ENCODE results near the gene VEGFB.

DNA sequence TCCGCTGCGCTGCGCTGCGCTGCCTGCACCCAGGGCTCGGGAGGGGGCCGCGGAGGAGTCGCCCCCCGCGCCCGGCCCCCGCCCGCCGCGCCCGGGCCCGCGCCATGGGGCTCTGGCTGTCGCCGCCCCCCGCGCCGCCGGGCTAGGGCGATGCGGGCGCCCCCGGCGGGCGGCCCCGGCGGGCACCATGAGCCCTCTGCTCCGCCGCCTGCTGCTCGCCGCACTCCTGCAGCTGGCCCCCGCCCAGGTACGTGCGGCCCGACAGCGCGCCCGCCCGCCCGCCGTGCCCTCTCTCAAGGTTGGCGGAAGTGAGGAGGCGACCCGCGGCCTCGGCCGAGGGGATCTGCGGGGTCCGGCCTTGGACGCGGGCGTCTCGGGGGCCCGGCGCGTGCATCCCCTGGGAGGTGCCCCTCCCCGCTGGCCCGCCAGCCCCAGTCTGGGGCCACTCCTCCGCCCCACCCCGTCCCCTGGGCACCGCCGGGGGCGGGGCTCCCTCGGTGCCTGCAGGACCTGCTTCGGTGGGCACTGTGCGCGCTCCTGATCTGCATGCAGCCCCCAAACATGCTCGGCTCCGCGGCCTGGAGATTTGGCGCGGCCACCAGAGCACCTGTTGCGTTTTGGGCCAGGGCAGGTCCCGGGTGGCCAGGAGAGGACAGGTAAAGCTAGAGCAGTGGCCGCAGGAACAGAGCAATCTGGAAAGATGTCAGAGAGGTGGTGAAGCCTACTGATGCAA lies 429 bp downstream of the VEGFB start:
- TF ChIP-seq, protein P1, sequence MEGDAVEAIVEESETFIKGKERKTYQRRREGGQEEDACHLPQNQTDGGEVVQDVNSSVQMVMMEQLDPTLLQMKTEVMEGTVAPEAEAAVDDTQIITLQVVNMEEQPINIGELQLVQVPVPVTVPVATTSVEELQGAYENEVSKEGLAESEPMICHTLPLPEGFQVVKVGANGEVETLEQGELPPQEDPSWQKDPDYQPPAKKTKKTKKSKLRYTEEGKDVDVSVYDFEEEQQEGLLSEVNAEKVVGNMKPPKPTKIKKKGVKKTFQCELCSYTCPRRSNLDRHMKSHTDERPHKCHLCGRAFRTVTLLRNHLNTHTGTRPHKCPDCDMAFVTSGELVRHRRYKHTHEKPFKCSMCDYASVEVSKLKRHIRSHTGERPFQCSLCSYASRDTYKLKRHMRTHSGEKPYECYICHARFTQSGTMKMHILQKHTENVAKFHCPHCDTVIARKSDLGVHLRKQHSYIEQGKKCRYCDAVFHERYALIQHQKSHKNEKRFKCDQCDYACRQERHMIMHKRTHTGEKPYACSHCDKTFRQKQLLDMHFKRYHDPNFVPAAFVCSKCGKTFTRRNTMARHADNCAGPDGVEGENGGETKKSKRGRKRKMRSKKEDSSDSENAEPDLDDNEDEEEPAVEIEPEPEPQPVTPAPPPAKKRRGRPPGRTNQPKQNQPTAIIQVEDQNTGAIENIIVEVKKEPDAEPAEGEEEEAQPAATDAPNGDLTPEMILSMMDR (IDR thresholded peaks at IDR 0.05; ENCODE audit: low read depth, low read length), result no peak
- TF ChIP-seq EZH2phosphoT487 (IDR thresholded peaks at IDR 0.05; ENCODE audit: low read depth), result no peak
